Neural cell (in vitro differentiated cells): ENCODE data around the gene KRT7. TPM values are rescaled to one million over a fixed set of nuclear protein-coding genes. Genes with fewer than 3 reads are reported as not detected.

Experiments used
- H2AFZ ChIP-seq: fragments of 200-600, 300-800 bp; sonication (generic), shearing (Covaris generic); 2 replicates; pipeline ENCODE4 v1.6.0; 2014; ENCODE audit warnings: low read depth, mild to moderate bottlenecking, antibody characterized with exemption, low read length, moderate library complexity
- H3F3A ChIP-seq: fragments of 200-600 bp; shearing (Covaris generic); 2 replicates; pipeline ENCODE4 v1.6.1; 2016; ENCODE audit warnings: mild to moderate bottlenecking, moderate library complexity, mixed read lengths, antibody characterized with exemption, low read length; ENCODE audit not compliant: insufficient read depth, poor library complexity, severe bottlenecking
- H3K27ac ChIP-seq: fragments of 200-600, 300-800 bp; sonication (generic), shearing (Covaris generic); 2 replicates; pipeline ENCODE4 v1.5.1; 2014; ENCODE audit warnings: mild to moderate bottlenecking, low read length, moderate library complexity
- H3K27me3 ChIP-seq: fragments of 300-800, 200-600 bp; sonication (generic), shearing (Covaris generic); 2 replicates; pipeline ENCODE4 v1.6.0; 2014; ENCODE audit warnings: mild to moderate bottlenecking, low read depth, low read length, moderate library complexity; ENCODE audit not compliant: insufficient read depth
- H3K36me3 ChIP-seq: fragments of 300-800, 200-600 bp; sonication (generic), shearing (Covaris generic); 2 replicates; pipeline ENCODE4 v1.5.1; 2014; ENCODE audit warnings: mild to moderate bottlenecking, antibody characterized with exemption, low read length, moderate library complexity; ENCODE audit not compliant: insufficient read depth
- H3K4me2 ChIP-seq: fragments of 300-800, 200-600 bp; sonication (generic), shearing (Covaris generic); 2 replicates; pipeline ENCODE4 v1.6.0; 2014; ENCODE audit warnings: mild to moderate bottlenecking, low read length
- H3K4me3 ChIP-seq: fragments of 300-800, 200-600 bp; sonication (generic), shearing (Covaris generic); 2 replicates; pipeline ENCODE4 v1.5.1; 2014; ENCODE audit warnings: mild to moderate bottlenecking, low read length, moderate library complexity
- H3K79me2 ChIP-seq: fragments of 200-600 bp; shearing (Covaris generic); replicated peaks from 2 replicates; pipeline ENCODE4 v1.6.0; 2014; ENCODE audit warnings: mild to moderate bottlenecking, low read length, moderate library complexity; ENCODE audit not compliant: insufficient read depth
- H3K9ac ChIP-seq: fragments of 300-800, 200-600 bp; sonication (generic), shearing (Covaris generic); 2 replicates; pipeline ENCODE4 v1.6.1; 2016; ENCODE audit warnings: mild to moderate bottlenecking, low read length, mixed read lengths
- H3K9me2 ChIP-seq: fragments of 200-600 bp; shearing (Covaris generic); 2 replicates; pipeline ENCODE4 v1.6.1; 2016; ENCODE audit warnings: mild to moderate bottlenecking, low read length, mixed read lengths; ENCODE audit not compliant: insufficient read depth
- H3K9me3 ChIP-seq: fragments of 200-600, 300-800 bp; sonication (generic), shearing (Covaris generic); 2 replicates; pipeline ENCODE4 v1.6.1; 2016; ENCODE audit warnings: mild to moderate bottlenecking, mixed run types, low read length, moderate library complexity, mixed read lengths
- H4K20me1 ChIP-seq: fragments of 200-600 bp; shearing (Covaris generic); 2 replicates; pipeline ENCODE4 v1.6.1; 2016; ENCODE audit warnings: mild to moderate bottlenecking, mixed run types; ENCODE audit not compliant: insufficient read depth
- CTCF ChIP-seq: fragments of 450-650 bp; IDR thresholded peaks from 2 replicates; pipeline ENCODE4 v1.5.1; 2014; ENCODE audit warnings: antibody characterized with exemption, mild to moderate bottlenecking, moderate library complexity; ENCODE audit not compliant: poor library complexity, severe bottlenecking
- EP300 ChIP-seq: fragments of 450-650 bp; conservative IDR thresholded peaks from 2 replicates; pipeline ENCODE4 v1.6.1; 2014; ENCODE audit warnings: antibody characterized with exemption, mild to moderate bottlenecking, moderate library complexity; ENCODE audit not compliant: poor library complexity, severe bottlenecking
- EZH2 ChIP-seq: fragments of 200-600, 300-800 bp; shearing (Covaris generic), sonication (generic); IDR thresholded peaks from 2 replicates; pipeline ENCODE4 v1.6.1; 2014; ENCODE audit warnings: antibody characterized with exemption, low read length, borderline replicate concordance, mild to moderate bottlenecking; ENCODE audit not compliant: insufficient read depth, poor library complexity, severe bottlenecking
- MXI1 ChIP-seq: fragments of 450-650 bp; conservative IDR thresholded peaks from 2 replicates; pipeline ENCODE4 v1.6.1; 2014; ENCODE audit warnings: antibody characterized with exemption, mild to moderate bottlenecking; ENCODE audit not compliant: poor library complexity, severe bottlenecking
- POLR2AphosphoS5 ChIP-seq: IDR thresholded peaks from 2 replicates; pipeline ENCODE4 v1.6.1; 2012
- RAD21 ChIP-seq: fragments of 450-650 bp; conservative IDR thresholded peaks from 2 replicates; pipeline ENCODE4 v1.6.1; 2014; ENCODE audit warnings: antibody characterized with exemption, mild to moderate bottlenecking, moderate library complexity
- REST ChIP-seq: IDR thresholded peaks from 2 replicates; pipeline ENCODE4 v1.6.1; 2012; ENCODE audit warnings: borderline replicate concordance
- SMC3 ChIP-seq: fragments of 450-650 bp; conservative IDR thresholded peaks from 2 replicates; pipeline ENCODE4 v1.6.1; 2014; ENCODE audit warnings: antibody characterized with exemption, mild to moderate bottlenecking, moderate library complexity; ENCODE audit not compliant: poor library complexity
- TAF1 ChIP-seq: IDR thresholded peaks from 2 replicates; pipeline ENCODE4 v1.6.1; 2012; ENCODE audit warnings: low read depth
- polyA plus RNA-seq: library from polyadenylated mRNA; depleted of rRNA; stranded (reverse); fragments of >200 nt; gene quantifications from 2 replicates; pipeline ENCODE4 v1.2.3, GENCODE V29; 2014

Gene KRT7
- polyA plus RNA-seq, 1 donor from 2014 or later: not detected

- H3K4me2 ChIP-seq: no peak overlapping the region
- no peak overlapping the region for H2AFZ ChIP-seq
- H3F3A ChIP-seq: no peaks in the 10 kb centered on the region
- no peak overlapping the region for H3K9ac ChIP-seq
- no peaks in the 10 kb centered on the region for H3K9me3 ChIP-seq
- H3K4me3 ChIP-seq: no peak overlapping the region
- H3K27me3 ChIP-seq: peaks cover 16% of the 10 kb centered on the region
- H4K20me1 ChIP-seq: no peaks in the 10 kb centered on the region
- no peaks in the 10 kb centered on the region for H3K36me3 ChIP-seq
- H3K9me2 ChIP-seq: no peaks in the 10 kb centered on the region
- H3K79me2 ChIP-seq: no peaks in the 10 kb centered on the region
- TF ChIP-seq REST (no peak), TAF1 (no peak), CTCF (no peak)
- no peak overlapping the region for H3K27ac ChIP-seq
Measured at GRCh38 chr12:52245259-52245961, 12.4 kb downstream of the KRT7 start.

- Histone ChIP-seq H3K36me3 (no peaks in the 10 kb centered on the region), H3K9ac (no peak overlapping the region)
Measured at GRCh38 chr12:52245962-52246569, 13.0 kb downstream of the KRT7 start.

More at GRCh38 chr12:52245962-52246569, 13.0 kb downstream of the KRT7 start:
- H2AFZ ChIP-seq: no peak overlapping the region
- H3K27me3 ChIP-seq: peaks cover 20% of the 10 kb centered on the region
- no peak overlapping the region for H3K4me3 ChIP-seq
- TF ChIP-seq MXI1 (no peak), REST (no peak), POLR2AphosphoS5 (no peak), TAF1 (no peak), EZH2 (no peak), CTCF (no peak), EP300 (no peak), SMC3 (no peak), RAD21 (no peak)
- no peaks in the 10 kb centered on the region for H3K9me2 ChIP-seq
- no peak overlapping the region for H3K27ac ChIP-seq
- no peaks in the 10 kb centered on the region for H4K20me1 ChIP-seq
- no peaks in the 10 kb centered on the region for H3K9me3 ChIP-seq
- no peak overlapping the region for H3K4me2 ChIP-seq
- no peaks in the 10 kb centered on the region for H3F3A ChIP-seq
- no peaks in the 10 kb centered on the region for H3K79me2 ChIP-seq
